ENCODE results near the gene NSDHL. TPM values are rescaled to one million over a fixed set of nuclear protein-coding genes. Genes with fewer than 3 reads are reported as not detected.

The NSDHL gene
- total RNA-seq, 1 donor from 2014 or later, result 15.5 TPM

- DNase-seq (ENCODE audit: low read depth in 2 of 2), result no peak
Measured at GRCh38 chrX:152844256-152844655, 13.4 kb downstream of the NSDHL start.

- DNase-seq (ENCODE audit: low read depth in 2 of 2), result no peak
Measured at GRCh38 chrX:152845618-152846240, 14.9 kb downstream of the NSDHL start.

GRCh38 chrX:152847281-152847680, 16.4 kb downstream of the NSDHL start:
- no peak for DNase-seq (ENCODE audit: low read depth in 2 of 2)

GRCh38 chrX:152850465-152850864, 19.6 kb downstream of the NSDHL start:
- DNase-seq (ENCODE audit: low read depth in 2 of 2), result no peak

GRCh38 chrX:152853986-152854385, 23.1 kb downstream of the NSDHL start:
- DNase-seq (ENCODE audit: low read depth in 2 of 2), result no peak

- DNase-seq (ENCODE audit: low read depth in 2 of 2), result no peak
Measured at GRCh38 chrX:152861116-152861515, 30.3 kb downstream of the NSDHL start.

GRCh38 chrX:152861826-152862225, 31.0 kb downstream of the NSDHL start:
- no peak for DNase-seq (ENCODE audit: low read depth in 2 of 2)

GRCh38 chrX:152865232-152865920, 34.5 kb downstream of the NSDHL start:
- no peak for DNase-seq (ENCODE audit: low read depth in 2 of 2)

- DNase-seq (ENCODE audit: low read depth in 2 of 2), result no peak
Measured at GRCh38 chrX:152866386-152866785, 35.5 kb downstream of the NSDHL start.

- no peak for DNase-seq (ENCODE audit: low read depth in 2 of 2)
Measured at GRCh38 chrX:152869972-152870371, 39.1 kb downstream of the NSDHL start.

GRCh38 chrX:152871260-152871659, 40.4 kb downstream of the NSDHL start:
- no peak for DNase-seq (ENCODE audit: low read depth in 2 of 2)

- DNase-seq (ENCODE audit: low read depth in 2 of 2), result no peak
Measured at GRCh38 chrX:152872522-152872921, 41.7 kb downstream of the NSDHL start.

GRCh38 chrX:152873361-152873760, 42.5 kb downstream of the NSDHL start:
- no peak for DNase-seq (ENCODE audit: low read depth in 2 of 2)

GRCh38 chrX:152876931-152877840, 46.3 kb downstream of the NSDHL start:
- DNase-seq (ENCODE audit: low read depth in 2 of 2), result no peak

GRCh38 chrX:152878976-152879755, 48.3 kb downstream of the NSDHL start:
- DNase-seq (ENCODE audit: low read depth in 2 of 2), result no peak

GRCh38 chrX:152881289-152881688, 50.4 kb downstream of the NSDHL start:
- DNase-seq (ENCODE audit: low read depth in 2 of 2), result no peak

- DNase-seq (ENCODE audit: low read depth in 2 of 2), result no peak
Measured at GRCh38 chrX:152884171-152884570, 53.3 kb downstream of the NSDHL start.

- no peak for DNase-seq (ENCODE audit: low read depth in 2 of 2)
Measured at GRCh38 chrX:152886716-152887115, 55.9 kb downstream of the NSDHL start.

GRCh38 chrX:152892499-152892898, 61.6 kb downstream of the NSDHL start:
- no peak for DNase-seq (ENCODE audit: low read depth in 2 of 2)

- DNase-seq (ENCODE audit: low read depth in 2 of 2), result no peak
Measured at GRCh38 chrX:152892999-152893891, 62.4 kb downstream of the NSDHL start.

All from dermis microvascular lymphatic vessel endothelial cell (primary cell).